Duodenal mucosa (tissue), 2 donors: ENCODE measurements around the gene PLEKHA7.

Source experiments
- H3K27ac ChIP-seq: one replicate; pipeline ENCODE4 v1.7.0; 2013; ENCODE audit warnings: low read depth, low read length
- H3K27me3 ChIP-seq, 2 donors: one replicate each; pipeline ENCODE4 v1.7.0; 2013; ENCODE audit warnings: low read length in 2 of 2, control low read depth in 1 of 2; ENCODE audit not compliant: insufficient read depth in 2 of 2, control insufficient read depth in 1 of 2
- H3K36me3 ChIP-seq, 2 donors: one replicate each; pipeline ENCODE4 v1.7.0; 2013; ENCODE audit warnings: low read length in 2 of 2, control low read depth in 1 of 2; ENCODE audit not compliant: insufficient read depth in 2 of 2, control insufficient read depth in 1 of 2
- H3K4me1 ChIP-seq, 2 donors: one replicate each; pipeline ENCODE4 v1.7.0; 2013; ENCODE audit warnings: low read length in 2 of 2, control low read depth in 1 of 2; ENCODE audit not compliant: insufficient read depth in 2 of 2, control insufficient read depth in 1 of 2
- H3K4me3 ChIP-seq, 2 donors: one replicate each; pipeline ENCODE4 v1.7.0; 2013; ENCODE audit warnings: low read length in 2 of 2, low read depth in 1 of 2
- H3K9ac ChIP-seq, 2 donors: one replicate each; pipeline ENCODE4 v1.7.0; 2013; ENCODE audit warnings: low read length in 2 of 2, low read depth in 1 of 2
- H3K9me3 ChIP-seq, 2 donors: one replicate each; pipeline ENCODE4 v1.7.0; 2013; ENCODE audit warnings: low read length in 2 of 2, control low read depth in 1 of 2; ENCODE audit not compliant: control insufficient read depth in 1 of 2

The PLEKHA7 gene

DNA sequence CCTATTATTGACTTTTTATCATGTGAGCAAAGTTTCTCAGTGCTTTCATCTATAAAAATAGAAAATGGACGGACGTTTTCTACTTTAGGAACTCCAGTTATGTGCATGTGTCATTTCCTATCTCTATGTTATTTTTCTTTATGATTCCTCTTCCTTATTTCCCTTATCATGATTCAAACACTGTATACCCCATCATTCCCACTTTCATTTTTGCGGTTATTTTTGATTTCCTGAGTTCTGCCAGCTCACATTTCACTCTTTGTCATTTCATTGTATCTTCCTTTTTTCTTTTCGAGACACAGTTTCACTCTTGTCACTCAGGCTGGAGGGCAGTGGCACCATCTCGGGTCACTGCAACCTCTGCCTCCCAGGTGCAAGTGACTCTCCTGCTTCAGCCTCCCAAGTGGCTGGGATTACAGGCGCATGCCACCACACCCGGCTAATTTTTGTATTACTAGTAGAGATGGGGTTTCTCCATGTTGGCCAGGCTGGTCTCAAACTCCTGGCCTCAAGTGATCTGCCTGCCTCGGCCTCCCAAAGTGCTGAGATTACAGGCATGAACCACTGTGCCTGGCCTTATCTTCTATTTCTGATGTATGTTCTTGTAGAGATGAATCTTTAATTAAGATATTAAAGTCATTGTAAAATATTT, 254.2 kb downstream of the PLEKHA7 start:
- peaks cover 15 to 25% of the 10 kb centered on the region in 2 donors for H3K36me3 ChIP-seq
- H3K4me3 ChIP-seq, result no peak overlapping the region
- H3K4me1 ChIP-seq, result no peaks in the 10 kb centered on the region
- no peaks in the 10 kb centered on the region for H3K27me3 ChIP-seq
- H3K27ac ChIP-seq, result no peak overlapping the region
- no peaks in the 10 kb centered on the region for H3K9me3 ChIP-seq
- no peak overlapping the region for H3K9ac ChIP-seq

GRCh38 chr11:16758382-16759024, 255.7 kb downstream of the PLEKHA7 start:
- Histone ChIP-seq H3K9me3 (no peaks in the 10 kb centered on the region), H3K36me3 (peaks cover 18 to 38% of the 10 kb centered on the region in 2 donors), H3K27ac (no peak overlapping the region), H3K9ac (no peak overlapping the region), H3K4me1 (no peaks in the 10 kb centered on the region), H3K27me3 (no peaks in the 10 kb centered on the region), H3K4me3 (no peak overlapping the region)

DNA sequence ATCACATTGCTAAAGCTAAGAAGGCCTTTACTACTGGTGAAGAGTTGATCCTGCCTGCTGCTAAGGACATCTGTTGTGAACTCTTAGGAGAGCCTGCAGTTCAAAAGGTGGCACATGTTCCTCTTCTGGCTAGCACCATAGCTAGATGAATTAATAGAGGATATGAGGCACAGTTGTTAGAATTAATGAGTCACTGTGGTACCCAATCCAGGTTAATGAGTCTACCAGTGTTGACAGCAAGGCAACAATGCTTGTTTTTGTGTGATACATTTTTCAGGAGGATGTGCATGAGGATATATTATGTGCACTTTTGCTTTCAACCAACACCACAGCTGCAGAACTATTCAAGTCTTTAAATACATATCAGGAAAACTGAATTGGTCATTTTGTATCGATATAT, 263.8 kb downstream of the PLEKHA7 start:
- no peak overlapping the region for H3K4me3 ChIP-seq
- H3K36me3 ChIP-seq, result peaks cover 27 to 93% of the 10 kb centered on the region in 2 donors
- no peaks in the 10 kb centered on the region for H3K4me1 ChIP-seq
- H3K9ac ChIP-seq, result no peak overlapping the region
- no peaks in the 10 kb centered on the region for H3K27me3 ChIP-seq
- H3K9me3 ChIP-seq, result no peaks in the 10 kb centered on the region
- H3K27ac ChIP-seq, result no peak overlapping the region

DNA sequence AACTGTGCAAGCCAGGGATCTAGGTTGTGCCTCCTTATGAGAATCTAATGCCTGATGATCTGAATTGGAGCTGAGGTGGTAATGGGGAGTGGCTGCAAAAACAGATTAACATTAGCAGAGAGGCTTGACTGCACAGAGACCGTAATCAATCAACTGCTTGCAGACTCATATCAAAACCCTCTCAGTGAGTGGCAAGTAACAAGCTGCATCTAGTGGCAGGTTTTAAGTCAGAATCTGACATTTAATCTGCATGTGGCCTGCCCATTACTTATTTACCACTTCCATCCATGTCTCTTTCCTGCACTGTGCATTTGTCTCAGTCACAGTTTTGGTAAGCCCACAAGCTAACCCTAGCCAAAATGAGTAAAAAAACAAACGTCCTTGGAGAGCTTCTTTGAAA, 264.5 kb downstream of the PLEKHA7 start:
- H3K9ac ChIP-seq, result no peak overlapping the region
- H3K27ac ChIP-seq, result no peak overlapping the region
- H3K4me1 ChIP-seq, result no peaks in the 10 kb centered on the region
- no peaks in the 10 kb centered on the region for H3K9me3 ChIP-seq
- no peak overlapping the region for H3K4me3 ChIP-seq
- peaks cover 27 to 85% of the 10 kb centered on the region in 2 donors for H3K36me3 ChIP-seq
- no peaks in the 10 kb centered on the region for H3K27me3 ChIP-seq

GRCh38 chr11:16749092-16749491, 265.1 kb downstream of the PLEKHA7 start:
- no peak overlapping the region for H3K27ac ChIP-seq
- no peak overlapping the region for H3K4me3 ChIP-seq
- no peak overlapping the region for H3K9ac ChIP-seq
- no peaks in the 10 kb centered on the region for H3K9me3 ChIP-seq
- H3K4me1 ChIP-seq, result peaks cover 0 to 1% of the 10 kb centered on the region in 2 donors
- H3K27me3 ChIP-seq, result no peaks in the 10 kb centered on the region
- H3K36me3 ChIP-seq, result peaks cover 27 to 86% of the 10 kb centered on the region in 2 donors

GRCh38 chr11:16745950-16746605, 268.1 kb downstream of the PLEKHA7 start:
- no peaks in the 10 kb centered on the region for H3K27me3 ChIP-seq
- no peak overlapping the region for H3K9ac ChIP-seq
- H3K4me3 ChIP-seq, result no peak overlapping the region
- no peaks in the 10 kb centered on the region for H3K9me3 ChIP-seq
- no peak overlapping the region for H3K27ac ChIP-seq
- H3K4me1 ChIP-seq, result peaks cover 8 to 15% of the 10 kb centered on the region in 2 donors
- peaks cover 22 to 64% of the 10 kb centered on the region in 2 donors for H3K36me3 ChIP-seq

DNA sequence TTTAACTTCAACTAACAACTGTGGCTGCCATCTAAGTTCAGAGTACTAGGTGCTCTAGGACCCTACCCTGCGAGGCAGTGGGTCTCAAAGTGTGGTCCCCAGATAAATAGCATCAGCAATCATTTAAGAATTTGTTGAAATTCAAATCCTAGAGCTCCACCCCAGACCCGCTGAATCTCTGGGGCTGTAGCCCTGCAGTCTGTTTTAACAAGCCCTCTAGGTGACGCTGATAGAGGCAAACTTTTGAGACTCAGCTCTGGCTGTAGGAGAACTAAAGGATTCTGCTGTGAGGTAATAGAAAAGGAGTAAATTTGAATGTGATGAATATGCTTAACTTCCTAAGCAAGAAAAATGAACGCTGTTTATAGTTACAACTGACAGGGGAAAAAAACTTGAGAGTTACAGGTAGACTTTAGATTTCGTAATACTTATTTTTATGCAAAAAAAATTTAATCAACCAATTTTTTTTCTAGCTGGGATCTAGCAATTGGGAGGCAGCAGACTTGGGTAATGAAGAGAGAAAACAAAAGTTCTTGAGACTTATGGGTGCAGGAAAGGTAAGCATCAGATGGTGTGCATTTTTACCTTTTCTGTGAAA, 270.0 kb downstream of the PLEKHA7 start:
- Histone ChIP-seq H3K27me3 (no peaks in the 10 kb centered on the region), H3K9me3 (no peaks in the 10 kb centered on the region), H3K9ac (no peak overlapping the region), H3K4me1 (peaks cover 16 to 26% of the 10 kb centered on the region in 2 donors), H3K27ac (no peak overlapping the region), H3K36me3 (peaks cover 15 to 45% of the 10 kb centered on the region in 2 donors), H3K4me3 (no peak overlapping the region)

DNA sequence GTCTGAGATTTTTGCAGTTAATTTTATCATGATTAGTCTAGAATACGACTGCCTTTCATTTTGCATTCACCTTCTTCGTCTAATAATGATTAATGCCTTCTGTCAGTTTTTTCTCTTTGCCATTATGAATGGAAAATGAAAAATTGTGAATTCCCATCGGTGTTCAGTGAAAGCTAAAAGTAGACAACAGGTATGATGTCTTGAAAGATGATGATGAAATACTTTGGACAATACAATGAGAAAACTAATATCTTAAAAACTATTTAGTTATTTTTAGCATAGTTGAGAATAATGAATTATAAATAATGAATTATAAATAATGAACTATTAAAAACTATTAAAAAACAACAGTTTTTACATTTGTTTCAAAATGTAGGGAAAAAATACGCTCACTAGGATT, 270.7 kb downstream of the PLEKHA7 start:
- no peak overlapping the region for H3K9ac ChIP-seq
- H3K36me3 ChIP-seq, result peaks cover 15 to 41% of the 10 kb centered on the region in 2 donors
- H3K9me3 ChIP-seq, result no peaks in the 10 kb centered on the region
- H3K27me3 ChIP-seq, result no peaks in the 10 kb centered on the region
- no peak overlapping the region for H3K27ac ChIP-seq
- peaks cover 16 to 26% of the 10 kb centered on the region in 2 donors for H3K4me1 ChIP-seq
- no peak overlapping the region for H3K4me3 ChIP-seq

DNA sequence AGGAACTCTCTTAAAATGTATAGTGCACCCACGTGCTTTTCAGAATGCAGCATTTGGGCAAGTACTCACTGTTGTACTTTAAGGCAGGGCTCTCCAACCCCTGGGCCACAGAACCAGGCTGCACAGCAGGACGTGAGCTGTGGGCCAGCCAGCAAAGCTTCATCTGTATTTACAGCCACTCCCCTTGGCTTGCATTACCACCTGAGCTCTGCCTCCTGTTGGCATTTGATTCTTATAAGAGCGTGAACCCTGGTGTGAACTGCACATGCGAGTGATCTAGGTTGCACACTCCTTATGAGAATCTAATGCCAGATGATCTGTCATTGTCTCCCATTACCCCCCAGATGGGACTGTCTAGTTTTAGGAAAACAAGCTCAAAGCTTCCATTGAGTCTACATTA, 272.7 kb downstream of the PLEKHA7 start:
- Histone ChIP-seq H3K27ac (no peak overlapping the region), H3K9ac (no peak overlapping the region), H3K4me1 (peaks cover 19 to 26% of the 10 kb centered on the region in 2 donors), H3K4me3 (no peak overlapping the region), H3K9me3 (no peaks in the 10 kb centered on the region), H3K27me3 (no peaks in the 10 kb centered on the region), H3K36me3 (peaks cover 7 to 21% of the 10 kb centered on the region in 2 donors)
